COR-L47 (cell line): ENCODE results near the gene TRMT1.
"Not testable (repeated sequence)": the region's sequence is repeated elsewhere in the genome, so short reads cannot be mapped to it uniquely, and the experiment has no call there.

Experiments
- DNase-seq: peaks from one replicate; lab custom pipeline; 2025; lab: John Stamatoyannopoulos, UW

TRMT1 gene

GRCh38 chr19:13116282-13117175 lies at the start of gene TRMT1:
TSS of gene TRMT1 (minus strand) at chr19:13116740. CDS start at chr19:13116399, 341 bp downstream.
- DNase-seq, result peak; percentile 87

- not testable (repeated sequence) for DNase-seq
Measured at GRCh38 chr19:13166151-13166550, 49.6 kb upstream of the TRMT1 start.

- DNase-seq, result peak; percentile 19
Measured at GRCh38 chr19:13165162-13165997, 48.8 kb upstream of the TRMT1 start.

GRCh38 chr19:13164343-13165161 lies 48.0 kb upstream of the TRMT1 start:
- DNase-seq, result peak; percentile 90

GRCh38 chr19:13163609-13164342 lies 47.2 kb upstream of the TRMT1 start:
- peak; percentile 60 for DNase-seq

GRCh38 chr19:13162724-13163608 lies 46.4 kb upstream of the TRMT1 start:
- peak; percentile 88 for DNase-seq

- DNase-seq, result no peak
Measured at GRCh38 chr19:13160557-13160956, 44.0 kb upstream of the TRMT1 start.

- no peak for DNase-seq
Measured at GRCh38 chr19:13159713-13160112, 43.2 kb upstream of the TRMT1 start.

GRCh38 chr19:13155472-13156359 lies 39.2 kb upstream of the TRMT1 start:
- peak; percentile 77 for DNase-seq

GRCh38 chr19:13154911-13155471 lies 38.5 kb upstream of the TRMT1 start:
- DNase-seq, result peak; percentile 78

- DNase-seq, result peak; percentile 64
Measured at GRCh38 chr19:13154241-13154778, 37.8 kb upstream of the TRMT1 start.

- peak; percentile 38 for DNase-seq
Measured at GRCh38 chr19:13153569-13154240, 37.2 kb upstream of the TRMT1 start.

GRCh38 chr19:13152974-13153568 lies 36.5 kb upstream of the TRMT1 start:
- peak; percentile 93 for DNase-seq

GRCh38 chr19:13152356-13152973 lies 35.9 kb upstream of the TRMT1 start:
- no peak for DNase-seq

- DNase-seq, result peak; percentile 97
Measured at GRCh38 chr19:13151605-13152355, 35.2 kb upstream of the TRMT1 start.

GRCh38 chr19:13150931-13151604 lies 34.5 kb upstream of the TRMT1 start:
- no peak for DNase-seq
